HCT116 (cell line): ENCODE data around the gene S100Z. TPM values are rescaled to one million over a fixed set of nuclear protein-coding genes. Genes with fewer than 3 reads are reported as not detected.

ENCODE experiments used
- ATAC-seq: fragments of 200-7000 bp; cut with Tn5 transposase; 2 replicates; pipeline ENCODE4 v1.9.1; 2020; ENCODE audit warnings: mild to moderate bottlenecking, moderate library complexity
- BruUV-seq: library from RNA; stranded (reverse); fragments of 400-500 nt; replicated peaks from 2 replicates; lab custom pipeline; 2021; lab: Mats Ljungman, UMichigan
- CTCF ChIA-PET: fragments of 300-600 bp; sonication (Branson Sonifier 250); formaldehyde crosslinking; loops from one replicate; lab custom pipeline; 2021; ENCODE audit warnings: antibody characterized with exemption; lab: Charles Lee
- POLR2A ChIA-PET: fragments of 300-600, 350-600 bp; sonication (Branson Sonifier 250); formaldehyde crosslinking; loops from one replicate; lab custom pipeline; 2021; ENCODE audit warnings: antibody characterized with exemption; lab: Charles Lee
- RAD21 ChIA-PET, 2 experiments: fragments of 300-600 bp; sonication (Branson Sonifier 250); formaldehyde crosslinking; loops; one replicate each; lab custom pipeline; 2023; ENCODE audit warnings: low total read pairs in 2 of 2; ENCODE audit not compliant: uncharacterized antibody in 2 of 2, unreplicated experiment in 2 of 2, low non-redundant PET in 1 of 2; lab: Charles Lee
- DNase-seq: peaks from one replicate; pipeline ENCODE4 v3.0.0-alpha.2; 2010; ENCODE audit warnings: low read depth, low spot score
- H2AFZ ChIP-seq: fragments of 200-600 bp; shearing (Covaris generic), sonication (generic); 2 replicates; pipeline ENCODE4 v1.6.1; 2017; ENCODE audit warnings: low read depth, mixed run types, mixed read lengths, antibody characterized with exemption, low read length; ENCODE audit not compliant: poor library complexity, severe bottlenecking
- H3K27ac ChIP-seq: 2 replicates; pipeline ENCODE4 v1.5.1; 2012; ENCODE audit warnings: low read depth, low read length
- H3K27me3 ChIP-seq: fragments of 200-600 bp; sonication (generic); 2 replicates; pipeline ENCODE4 v1.6.1; 2016; ENCODE audit warnings: mixed run types, low read length, mixed read lengths; ENCODE audit not compliant: insufficient read depth
- H3K36me3 ChIP-seq, 2 experiments: fragments of 200-500 bp in 1 of 2; fragments of 200-600 bp in 1 of 2; sonication (Bioruptor generic) in 1 of 2; sonication (generic) in 1 of 2; 2 replicates each; pipeline versions ENCODE4 v1.5.1 to v1.6.1; 2014 to 2016; ENCODE audit warnings: low read length in 2 of 2, inconsistent platforms in 1 of 2, mixed read lengths in 1 of 2, mixed run types in 1 of 2; ENCODE audit not compliant: insufficient read depth in 2 of 2, control insufficient read depth in 1 of 2
- H3K4me1 ChIP-seq, 2 experiments: fragments of 200-600 bp in 1 of 2; sonication (generic) in 1 of 2; 2 replicates each; pipeline versions ENCODE4 v1.5.1 to v1.6.1; 2012 to 2017; ENCODE audit warnings: low read length in 2 of 2, inconsistent platforms in 1 of 2, mild to moderate bottlenecking in 1 of 2, mixed read lengths in 1 of 2, mixed run types in 1 of 2, moderate library complexity in 1 of 2; ENCODE audit not compliant: insufficient read depth in 2 of 2, control insufficient read depth in 1 of 2
- H3K4me2 ChIP-seq: fragments of 200-600 bp; sonication (generic); 2 replicates; pipeline ENCODE4 v1.6.1; 2017; ENCODE audit warnings: mixed run types, low read length, mixed read lengths
- H3K4me3 ChIP-seq, 2 experiments: fragments of 200-600 bp in 1 of 2; sonication (generic) in 1 of 2; replicated peaks in 1 of 2; 2 replicates each; pipeline ENCODE4 v1.5.1; 2011 to 2016; ENCODE audit warnings: low read length in 2 of 2, control low read depth in 1 of 2, low read depth in 1 of 2, mild to moderate bottlenecking in 1 of 2, mixed read lengths in 1 of 2, mixed run types in 1 of 2
- H3K79me2 ChIP-seq: fragments of 200-600 bp; sonication (generic); 2 replicates; pipeline ENCODE4 v1.6.1; 2017; ENCODE audit warnings: mild to moderate bottlenecking, mixed run types, low read length, moderate library complexity, mixed read lengths; ENCODE audit not compliant: insufficient read depth
- H3K9ac ChIP-seq: fragments of 200-600 bp; sonication (generic); 2 replicates; pipeline ENCODE4 v1.6.1; 2016; ENCODE audit warnings: low read length, mixed read lengths
- H3K9me2 ChIP-seq: fragments of 200-600 bp; sonication (generic), shearing (Covaris generic); 2 replicates; pipeline ENCODE4 v1.6.1; 2017; ENCODE audit warnings: mixed run types, mild to moderate bottlenecking, moderate library complexity; ENCODE audit not compliant: insufficient read depth
- H3K9me3 ChIP-seq, 2 experiments: fragments of 200-500 bp in 1 of 2; fragments of 200-600 bp in 1 of 2; sonication (Bioruptor generic) in 1 of 2; sonication (generic) in 1 of 2; 2 replicates each; pipeline ENCODE4 v1.6.1; 2014 to 2017; ENCODE audit warnings: low read length in 2 of 2, mixed read lengths in 2 of 2, inconsistent platforms in 1 of 2, low read depth in 1 of 2, mild to moderate bottlenecking in 1 of 2, mixed run types in 1 of 2, moderate library complexity in 1 of 2; ENCODE audit not compliant: control insufficient read depth in 1 of 2, insufficient read depth in 1 of 2
- H4K20me1 ChIP-seq: fragments of 200-600 bp; sonication (generic), shearing (Covaris generic); 2 replicates; pipeline ENCODE4 v1.6.1; 2017; ENCODE audit warnings: mixed run types, mild to moderate bottlenecking, moderate library complexity; ENCODE audit not compliant: insufficient read depth
- ELF1 ChIP-seq: IDR thresholded peaks from 2 replicates; pipeline ENCODE4 v1.6.1; 2012; ENCODE audit warnings: low read depth, borderline replicate concordance
- FOSL1 ChIP-seq: IDR thresholded peaks from 2 replicates; pipeline ENCODE4 v1.6.1; 2012; ENCODE audit warnings: low read depth
- JUND ChIP-seq: IDR thresholded peaks from 2 replicates; pipeline ENCODE4 v1.6.1; 2012
- RAD21 ChIP-seq: IDR thresholded peaks from 2 replicates; pipeline ENCODE4 v1.6.1; 2012; ENCODE audit warnings: low read depth, mild to moderate bottlenecking
- TCF7L2 ChIP-seq: IDR thresholded peaks from 2 replicates; pipeline ENCODE4 v1.7.0; 2011; ENCODE audit warnings: borderline replicate concordance, inconsistent platforms; ENCODE audit not compliant: insufficient read depth, insufficient read length; ENCODE audit errors: extremely low read depth
- intact Hi-C: fragments of 100-400 bp; cut with micrococcal nuclease; formaldehyde crosslinking; loops from 2 replicates; pipeline ENCODE4 v1.10.0; 2022
- total RNA-seq: library from RNA; stranded (reverse); gene quantifications from one replicate; pipeline ENCODE4 v1.2.1, GENCODE V29; 2021; ENCODE audit not compliant: unreplicated experiment
- TF ChIP-seq, protein P1 (sequence below): IDR thresholded peaks from 2 replicates; pipeline ENCODE4 v1.6.1; 2011; ENCODE audit warnings: mild to moderate bottlenecking, low read length, moderate library complexity; ENCODE audit not compliant: insufficient replicate concordance; ENCODE audit errors: extremely low read depth
- TF ChIP-seq, protein P2 (sequence below), 3 experiments: fragments of 200-600 bp in 1 of 3; sonication (generic) in 1 of 3; IDR thresholded peaks in 2 of 3; conservative IDR thresholded peaks in 1 of 3; 2 replicates each; pipeline ENCODE4 v1.5.1; 2012 to 2017; ENCODE audit warnings: low read depth in 2 of 3, low read length in 2 of 3, antibody characterized with exemption in 1 of 3, borderline replicate concordance in 1 of 3, control low read depth in 1 of 3, mild to moderate bottlenecking in 1 of 3, mixed read lengths in 1 of 3, mixed run types in 1 of 3, moderate library complexity in 1 of 3; ENCODE audit not compliant: insufficient read depth in 1 of 3

The S100Z gene
- total RNA-seq, 1 experiment from 2014 or later = not detected

DNA sequence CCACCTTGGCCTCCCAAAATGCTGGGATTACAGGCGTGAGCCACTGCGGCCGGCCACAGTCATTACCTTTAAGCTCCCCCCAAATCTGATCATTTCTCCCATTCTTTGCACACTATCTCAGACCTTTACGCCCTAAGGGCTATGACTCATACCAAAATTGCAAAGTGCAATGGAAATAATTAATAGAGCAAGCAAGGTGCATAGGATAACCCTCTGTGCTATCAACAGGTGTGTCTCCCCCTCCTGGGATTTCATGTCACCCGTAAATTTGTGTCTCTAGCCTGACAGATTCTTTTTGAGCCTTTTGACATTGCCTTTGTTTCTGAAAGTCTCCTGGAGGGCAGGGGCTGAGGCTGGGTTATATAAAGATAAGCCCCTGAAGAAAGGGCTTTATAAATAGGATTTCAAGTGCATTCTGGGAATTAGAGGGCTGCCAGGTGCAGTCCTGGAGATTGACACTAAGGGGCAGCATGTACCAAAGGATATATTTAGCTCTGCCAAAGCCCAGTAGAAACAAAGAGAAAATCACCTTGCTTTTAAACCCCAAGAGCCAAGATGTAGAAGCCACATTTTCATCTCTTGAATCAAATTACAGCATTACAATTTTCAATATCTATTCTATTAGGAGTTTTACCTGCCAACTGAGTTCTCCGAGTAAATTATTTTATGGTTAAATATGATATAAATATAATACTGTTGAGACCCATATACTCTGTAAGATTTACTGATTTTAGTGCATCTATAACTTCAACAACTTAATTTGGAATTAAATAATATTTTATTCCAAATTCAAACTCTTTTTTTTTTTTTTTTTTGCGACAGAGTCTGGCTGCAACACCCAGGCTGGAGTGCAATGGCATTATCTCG, 18.2 kb downstream of the S100Z start:
- Histone ChIP-seq H3K9me2 (no peaks in the 10 kb centered on the region), H3K27ac (no peak overlapping the region), H3K4me3 (no peak overlapping the region), H4K20me1 (no peaks in the 10 kb centered on the region), H3K9ac (no peak overlapping the region), H2AFZ (peak overlapping the region; percentile 90), H3K79me2 (no peaks in the 10 kb centered on the region), H3K9me3 (no peaks in the 10 kb centered on the region), H3K4me1 (peaks cover 0 to 11% of the 10 kb centered on the region in 2 experiments; a peak in 3 of 4 replicates), H3K4me2 (peak overlapping the region; percentile 63)
- ChIA-PET CTCF (interaction anchor here (0.6 to 4.5 kb wide), 7 partner anchors 133 to 624 kb away, joined by 3 to 57 read pairs (median 4); partner anchors contain the start of genes WDR41 and ZBED3), POLR2A (interaction anchor here (0.7 to 1.5 kb wide), 3 partner anchors 50 to 624 kb away, joined by 3 to 4 read pairs (median 3); partner anchors contain the start of gene WDR41), RAD21 (no interaction called here)
- intact Hi-C loops = loop anchor here (1.0 to 5.0 kb wide), 4 partner anchors 148 to 371 kb away; no protein-coding TSS in a partner anchor
- DNase-seq = peak; percentile 63
- TF ChIP-seq ELF1 (no peak), RAD21 (peak; percentile 89), JUND (peak; percentile 64; the same call in 1 of the 2 replicates), FOSL1 (peak; percentile 52), TCF7L2 (no peak)
- TF ChIP-seq, protein P1, sequence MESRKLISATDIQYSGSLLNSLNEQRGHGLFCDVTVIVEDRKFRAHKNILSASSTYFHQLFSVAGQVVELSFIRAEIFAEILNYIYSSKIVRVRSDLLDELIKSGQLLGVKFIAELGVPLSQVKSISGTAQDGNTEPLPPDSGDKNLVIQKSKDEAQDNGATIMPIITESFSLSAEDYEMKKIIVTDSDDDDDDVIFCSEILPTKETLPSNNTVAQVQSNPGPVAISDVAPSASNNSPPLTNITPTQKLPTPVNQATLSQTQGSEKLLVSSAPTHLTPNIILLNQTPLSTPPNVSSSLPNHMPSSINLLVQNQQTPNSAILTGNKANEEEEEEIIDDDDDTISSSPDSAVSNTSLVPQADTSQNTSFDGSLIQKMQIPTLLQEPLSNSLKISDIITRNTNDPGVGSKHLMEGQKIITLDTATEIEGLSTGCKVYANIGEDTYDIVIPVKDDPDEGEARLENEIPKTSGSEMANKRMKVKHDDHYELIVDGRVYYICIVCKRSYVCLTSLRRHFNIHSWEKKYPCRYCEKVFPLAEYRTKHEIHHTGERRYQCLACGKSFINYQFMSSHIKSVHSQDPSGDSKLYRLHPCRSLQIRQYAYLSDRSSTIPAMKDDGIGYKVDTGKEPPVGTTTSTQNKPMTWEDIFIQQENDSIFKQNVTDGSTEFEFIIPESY = no peak
- TF ChIP-seq, protein P2, sequence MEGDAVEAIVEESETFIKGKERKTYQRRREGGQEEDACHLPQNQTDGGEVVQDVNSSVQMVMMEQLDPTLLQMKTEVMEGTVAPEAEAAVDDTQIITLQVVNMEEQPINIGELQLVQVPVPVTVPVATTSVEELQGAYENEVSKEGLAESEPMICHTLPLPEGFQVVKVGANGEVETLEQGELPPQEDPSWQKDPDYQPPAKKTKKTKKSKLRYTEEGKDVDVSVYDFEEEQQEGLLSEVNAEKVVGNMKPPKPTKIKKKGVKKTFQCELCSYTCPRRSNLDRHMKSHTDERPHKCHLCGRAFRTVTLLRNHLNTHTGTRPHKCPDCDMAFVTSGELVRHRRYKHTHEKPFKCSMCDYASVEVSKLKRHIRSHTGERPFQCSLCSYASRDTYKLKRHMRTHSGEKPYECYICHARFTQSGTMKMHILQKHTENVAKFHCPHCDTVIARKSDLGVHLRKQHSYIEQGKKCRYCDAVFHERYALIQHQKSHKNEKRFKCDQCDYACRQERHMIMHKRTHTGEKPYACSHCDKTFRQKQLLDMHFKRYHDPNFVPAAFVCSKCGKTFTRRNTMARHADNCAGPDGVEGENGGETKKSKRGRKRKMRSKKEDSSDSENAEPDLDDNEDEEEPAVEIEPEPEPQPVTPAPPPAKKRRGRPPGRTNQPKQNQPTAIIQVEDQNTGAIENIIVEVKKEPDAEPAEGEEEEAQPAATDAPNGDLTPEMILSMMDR (IDR thresholded peaks at IDR 0.05 in 2 of 3, conservative IDR thresholded peaks at IDR 0.05 in 1 of 3; ENCODE audit: borderline replicate concordance in 1 of 3, insufficient read depth in 1 of 3, low read depth in 2 of 3, low read length in 2 of 3) = peak; percentile 78 to 88 (median 82)
- TF ChIP-seq, all 23 proteins: peak for 4
- ATAC-seq = peak; percentile 89
- Histone ChIP-seq H3K27me3 (no peaks in the 10 kb centered on the region), H3K36me3 (no peaks in the 10 kb centered on the region)
- no TSS peak for BruUV-seq
